ENCODE data around the gene LHFPL3.
"Not testable (repeated sequence)": the region's sequence is repeated elsewhere in the genome, so short reads cannot be mapped to it uniquely, and the experiment has no call there.

Gene LHFPL3

DNA sequence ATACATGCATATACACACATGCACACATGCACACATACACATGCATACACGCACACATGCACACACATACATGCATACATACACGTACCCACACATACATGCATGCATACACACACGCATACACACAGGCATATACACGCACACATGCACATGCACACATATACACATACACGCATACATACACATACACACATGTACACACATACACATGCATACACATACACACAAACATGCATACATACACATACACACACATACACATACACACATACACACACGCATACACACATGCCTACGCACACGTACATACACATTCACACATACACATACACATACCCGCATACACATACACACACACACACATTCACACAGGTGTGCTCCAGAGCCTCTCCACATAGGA is 604.6 kb downstream of the LHFPL3 start:
- DNase-seq (ENCODE audit: extremely low read depth, low read depth), result no peak
- TF ChIP-seq, protein P1, sequence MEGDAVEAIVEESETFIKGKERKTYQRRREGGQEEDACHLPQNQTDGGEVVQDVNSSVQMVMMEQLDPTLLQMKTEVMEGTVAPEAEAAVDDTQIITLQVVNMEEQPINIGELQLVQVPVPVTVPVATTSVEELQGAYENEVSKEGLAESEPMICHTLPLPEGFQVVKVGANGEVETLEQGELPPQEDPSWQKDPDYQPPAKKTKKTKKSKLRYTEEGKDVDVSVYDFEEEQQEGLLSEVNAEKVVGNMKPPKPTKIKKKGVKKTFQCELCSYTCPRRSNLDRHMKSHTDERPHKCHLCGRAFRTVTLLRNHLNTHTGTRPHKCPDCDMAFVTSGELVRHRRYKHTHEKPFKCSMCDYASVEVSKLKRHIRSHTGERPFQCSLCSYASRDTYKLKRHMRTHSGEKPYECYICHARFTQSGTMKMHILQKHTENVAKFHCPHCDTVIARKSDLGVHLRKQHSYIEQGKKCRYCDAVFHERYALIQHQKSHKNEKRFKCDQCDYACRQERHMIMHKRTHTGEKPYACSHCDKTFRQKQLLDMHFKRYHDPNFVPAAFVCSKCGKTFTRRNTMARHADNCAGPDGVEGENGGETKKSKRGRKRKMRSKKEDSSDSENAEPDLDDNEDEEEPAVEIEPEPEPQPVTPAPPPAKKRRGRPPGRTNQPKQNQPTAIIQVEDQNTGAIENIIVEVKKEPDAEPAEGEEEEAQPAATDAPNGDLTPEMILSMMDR (IDR thresholded peaks at IDR 0.05; ENCODE audit: low read depth, low read length), result no peak

DNA sequence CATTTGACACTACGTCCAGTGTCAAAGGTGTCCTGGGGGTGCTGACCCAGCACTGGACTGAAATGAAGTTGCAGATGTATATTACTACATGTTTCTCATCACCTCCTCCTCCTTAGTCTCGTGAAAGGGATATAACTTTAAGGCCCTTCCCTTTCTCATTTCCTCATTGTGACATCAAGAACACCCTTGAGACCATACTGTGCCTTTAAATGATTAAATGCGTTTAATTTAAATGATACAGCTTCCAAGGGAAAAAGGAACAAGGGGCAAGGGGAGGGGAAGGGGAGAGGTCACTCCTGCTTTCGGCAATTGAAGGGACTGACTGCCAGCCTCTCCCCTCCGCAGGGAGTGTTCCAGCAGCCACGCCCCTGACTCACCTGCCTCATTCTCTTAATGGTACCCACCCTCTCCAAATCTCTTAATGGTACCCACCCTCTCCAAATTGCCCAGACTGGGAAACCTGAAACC is 605.2 kb downstream of the LHFPL3 start:
- DNase-seq (ENCODE audit: extremely low read depth, low read depth), result no peak
- TF ChIP-seq, protein P1 (IDR thresholded peaks at IDR 0.05; ENCODE audit: low read depth, low read length), result no peak

DNA sequence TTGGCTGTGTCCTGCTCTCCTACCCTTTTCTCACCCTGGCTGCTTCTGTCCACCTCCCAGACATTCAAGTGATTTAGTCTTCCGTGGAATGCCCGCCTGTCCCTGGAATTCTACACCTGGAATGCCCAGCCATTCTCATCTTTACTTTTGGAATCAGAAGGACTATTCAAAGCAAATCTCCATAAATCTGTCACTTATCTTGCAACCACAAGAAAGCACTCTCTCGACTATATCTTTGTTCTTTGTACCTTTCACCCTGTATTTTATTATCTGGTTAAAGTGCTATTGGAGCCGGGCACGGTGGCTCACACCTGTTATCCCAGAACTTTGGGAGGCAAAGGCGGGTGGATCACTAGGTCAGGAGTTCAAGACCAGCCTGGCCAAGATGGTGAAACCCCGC is 606.3 kb downstream of the LHFPL3 start:
- DNase-seq (ENCODE audit: extremely low read depth, low read depth), result no peak
- TF ChIP-seq, protein P1 (IDR thresholded peaks at IDR 0.05; ENCODE audit: low read depth, low read length), result no peak

DNA sequence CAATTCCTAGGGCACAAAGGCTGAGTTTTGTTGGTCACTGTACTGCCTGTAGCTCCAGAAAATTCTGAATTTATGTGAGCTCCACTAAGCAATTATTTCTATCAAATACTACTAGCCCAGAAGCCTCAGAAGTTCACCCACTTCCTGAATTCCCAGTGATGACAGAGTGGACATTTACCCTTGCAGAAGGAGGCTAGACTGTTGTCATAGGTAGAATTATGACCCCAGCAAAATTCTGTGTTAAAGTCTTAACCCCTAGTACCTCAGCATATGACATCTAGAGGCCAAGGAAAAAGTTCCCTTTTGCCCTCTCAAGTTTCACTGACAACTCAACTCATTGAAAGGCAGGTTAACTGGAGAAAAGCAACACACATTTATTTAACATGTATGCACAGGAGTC is 606.9 kb downstream of the LHFPL3 start:
- TF ChIP-seq, protein P1 (IDR thresholded peaks at IDR 0.05; ENCODE audit: low read depth, low read length), result no peak

DNA sequence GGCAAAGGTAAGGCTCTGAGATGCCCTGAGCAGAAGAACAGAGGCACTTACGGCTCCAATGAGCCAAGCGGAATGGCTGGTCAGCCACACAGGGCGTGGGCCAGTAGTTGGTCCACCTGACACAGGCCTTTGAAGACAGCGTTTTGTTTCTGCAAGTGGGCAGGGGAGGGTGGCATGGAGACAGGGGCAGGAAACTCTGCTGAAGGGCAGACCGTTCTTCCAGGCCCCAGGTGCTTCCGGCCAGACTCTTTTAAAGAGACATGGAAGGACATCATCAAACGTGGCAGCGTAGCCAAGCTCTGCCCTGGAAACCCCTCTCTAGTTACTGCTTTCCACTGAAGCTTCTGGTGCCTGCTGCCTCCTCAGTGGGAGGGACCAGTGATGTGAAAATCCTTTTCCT is 608.1 kb downstream of the LHFPL3 start:
- DNase-seq (ENCODE audit: extremely low read depth, low read depth), result no peak
- TF ChIP-seq, protein P1 (IDR thresholded peaks at IDR 0.05; ENCODE audit: low read depth, low read length), result no peak

More for the DNA sequence above, 606.9 kb downstream of the LHFPL3 start:
- DNase-seq (ENCODE audit: extremely low read depth, low read depth), result no peak

DNA sequence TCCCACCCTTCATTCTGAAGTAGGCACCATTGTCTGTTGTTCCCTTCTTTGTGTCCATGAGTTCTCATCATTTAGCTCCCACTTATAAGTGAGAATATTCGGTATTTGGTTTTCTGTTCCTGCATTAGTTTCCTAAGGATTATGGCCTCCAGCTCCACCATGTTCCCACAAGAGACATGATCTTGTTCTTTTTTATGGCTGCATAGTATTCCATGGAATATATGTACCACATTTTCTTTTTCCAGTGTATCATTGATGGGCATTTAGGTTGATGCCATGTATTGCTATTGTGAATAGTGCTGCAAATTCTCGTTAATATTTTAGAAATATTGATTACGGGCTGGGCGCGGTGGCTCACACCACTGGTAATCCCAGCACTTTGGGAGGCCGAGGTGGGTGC is 609.1 kb downstream of the LHFPL3 start:
- not testable (repeated sequence) for DNase-seq (ENCODE audit: extremely low read depth, low read depth)

DNA sequence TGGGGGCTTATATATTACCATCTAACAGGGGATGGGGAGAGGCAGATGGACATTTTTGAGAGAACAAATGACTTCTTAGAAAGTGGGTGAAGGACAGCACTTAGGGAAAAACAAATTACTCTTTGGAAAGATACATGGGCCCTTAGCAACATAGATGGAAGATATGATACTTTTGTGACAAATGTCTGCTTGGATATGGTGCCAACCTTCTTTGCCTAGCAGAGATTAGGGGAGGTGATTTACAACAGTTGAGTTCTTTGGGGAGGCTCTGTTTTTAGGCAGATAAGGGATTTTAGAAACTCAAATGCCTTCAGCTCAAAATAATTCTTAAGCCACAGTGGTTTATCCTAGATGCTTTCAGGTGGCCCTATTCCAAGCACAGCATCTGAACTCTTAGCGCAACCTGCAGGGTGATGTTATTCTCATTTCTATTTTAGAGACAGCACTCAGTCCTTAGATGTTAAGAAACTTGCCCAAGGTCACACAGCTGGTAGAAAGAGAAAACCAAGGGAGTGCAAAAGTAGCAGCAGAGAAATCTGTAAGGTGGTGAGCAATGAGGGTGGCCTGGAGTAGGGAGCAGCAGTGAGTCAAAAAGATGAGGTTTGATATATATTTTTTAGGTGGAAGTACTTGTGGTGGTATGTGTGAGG is 610.5 kb downstream of the LHFPL3 start:
- DNase-seq (ENCODE audit: extremely low read depth, low read depth), result no peak
- TF ChIP-seq, protein P1 (IDR thresholded peaks at IDR 0.05; ENCODE audit: low read depth, low read length), result no peak

Data from AG09319 (cell line).